GM19328 (cell line): Measurements from ENCODE around the gene UGCG.
"Not testable (repeated sequence)": the region's sequence is repeated elsewhere in the genome, so short reads cannot be mapped to it uniquely, and the experiment has no call there.

Experiments used
- ATAC-seq: cut with Tn5 transposase; IDR thresholded peaks from one replicate; pipeline ENCODE4 v1.9.1; 2021; ENCODE audit warnings: mild to moderate bottlenecking, moderate library complexity; ENCODE audit not compliant: unreplicated experiment

UGCG gene

DNA sequence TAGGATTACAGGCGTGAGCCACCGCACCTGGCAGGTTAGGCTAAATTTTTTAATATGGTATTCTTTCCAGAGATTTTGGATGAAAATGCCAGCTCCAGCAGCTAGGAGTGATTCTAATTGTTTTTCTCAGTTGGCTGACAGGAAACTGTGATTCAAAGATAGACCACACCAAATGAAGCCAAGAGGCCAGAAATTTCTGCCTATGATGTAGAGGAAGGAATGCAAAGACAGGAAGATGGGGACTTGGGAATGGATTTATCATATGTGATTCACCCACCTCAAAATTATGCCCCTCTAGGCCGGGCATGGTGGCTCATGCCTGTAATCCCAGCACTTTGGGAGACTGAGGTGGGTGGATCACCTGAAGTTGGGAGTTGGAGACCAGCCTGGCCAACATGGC, 53.3 kb downstream of the UGCG start:
- ATAC-seq = no peak

DNA sequence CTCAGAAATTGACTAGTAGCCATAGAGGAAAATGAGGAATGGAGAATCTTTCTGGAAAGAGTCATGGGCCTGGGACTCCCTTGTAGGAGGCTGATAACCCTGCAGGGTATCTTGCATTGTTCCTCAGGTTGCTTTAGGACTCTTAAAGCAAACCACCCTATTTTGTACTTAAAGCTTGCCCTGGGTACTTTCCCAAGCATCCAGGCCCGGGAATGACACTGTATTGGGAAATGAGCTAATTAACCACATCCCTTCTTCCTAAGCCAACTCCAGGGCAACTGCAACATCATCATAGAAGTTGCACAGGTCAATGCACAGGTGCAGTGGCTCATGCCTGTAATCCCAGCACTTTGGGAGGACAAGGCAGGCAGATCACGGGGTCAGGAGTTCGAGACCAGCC, 55.9 kb downstream of the UGCG start:
- no peak for ATAC-seq

DNA sequence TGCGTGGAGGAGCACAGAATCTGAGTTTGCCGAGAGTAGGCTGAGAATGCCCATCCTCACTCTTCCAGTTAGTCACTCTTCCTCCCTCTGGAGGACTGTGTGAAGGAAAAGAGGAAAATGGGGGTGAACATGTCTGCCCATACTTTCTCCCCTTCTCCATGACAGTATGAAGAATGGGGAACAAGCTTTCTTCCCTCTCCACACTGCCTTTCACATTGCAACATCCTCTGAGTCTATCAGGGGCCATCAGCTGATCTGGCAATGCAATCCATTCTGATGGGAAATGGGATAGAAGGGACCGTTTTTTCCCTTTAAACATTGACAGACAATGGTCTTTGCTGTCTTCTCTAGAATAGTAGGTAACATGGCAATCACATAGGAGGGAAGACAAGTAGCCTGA, 56.8 kb downstream of the UGCG start:
- ATAC-seq = no peak

DNA sequence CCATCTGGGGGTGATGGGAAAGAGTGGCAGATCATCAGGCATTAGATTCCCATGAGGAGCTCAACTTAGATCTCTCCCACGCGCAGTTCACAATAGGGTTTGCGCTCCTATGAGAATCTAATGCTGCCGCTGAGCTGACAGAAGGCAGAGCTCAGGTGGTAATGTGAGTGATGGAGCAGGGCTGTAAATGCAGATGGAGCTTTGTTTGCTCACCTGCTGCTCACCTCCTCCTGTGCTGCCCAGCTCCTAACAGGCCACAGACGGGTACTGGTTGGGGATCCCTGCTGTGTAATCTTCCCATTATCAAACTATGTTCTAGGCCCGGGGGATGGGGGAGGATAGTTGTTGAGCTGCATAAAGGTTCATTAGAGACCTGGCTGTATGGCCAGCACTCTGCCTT, 58.4 kb downstream of the UGCG start:
- ATAC-seq = no peak

DNA sequence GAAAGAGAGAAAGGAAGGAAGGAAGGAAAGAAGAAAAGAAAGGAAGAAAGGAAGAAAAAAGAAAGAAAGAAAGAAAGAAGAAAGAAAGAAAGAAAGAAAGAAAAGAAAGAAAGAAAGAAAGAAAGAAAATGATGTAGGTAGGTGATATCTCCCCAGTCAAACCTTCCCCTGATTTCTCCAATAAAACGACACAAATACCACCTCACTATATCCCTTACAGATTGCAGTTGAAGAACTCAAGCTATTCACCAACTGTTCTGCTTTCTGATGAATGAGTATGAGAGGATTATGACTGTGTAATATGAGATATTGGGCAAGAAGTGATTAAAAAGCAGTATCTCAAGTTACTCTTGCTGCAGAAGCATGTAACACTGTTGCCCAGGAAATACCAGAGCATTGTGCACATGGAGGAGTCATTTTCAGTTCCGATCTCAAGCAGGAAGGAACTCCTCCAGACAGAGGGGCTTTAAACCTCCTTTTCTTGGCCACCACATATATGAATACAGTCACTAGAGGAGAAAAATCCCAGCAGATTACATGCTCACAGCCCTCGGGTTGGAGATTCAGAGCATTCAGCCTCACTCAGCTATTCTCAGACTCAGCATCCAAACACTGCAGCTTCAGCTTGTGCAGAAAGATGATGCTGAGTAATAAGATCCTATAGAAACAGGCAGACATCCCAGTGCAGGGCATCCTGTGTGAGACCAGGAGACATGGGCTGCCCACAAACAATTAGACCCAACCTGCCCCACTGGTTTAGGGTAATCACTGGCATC, 61.4 kb downstream of the UGCG start:
- ATAC-seq = peak; percentile 46

DNA sequence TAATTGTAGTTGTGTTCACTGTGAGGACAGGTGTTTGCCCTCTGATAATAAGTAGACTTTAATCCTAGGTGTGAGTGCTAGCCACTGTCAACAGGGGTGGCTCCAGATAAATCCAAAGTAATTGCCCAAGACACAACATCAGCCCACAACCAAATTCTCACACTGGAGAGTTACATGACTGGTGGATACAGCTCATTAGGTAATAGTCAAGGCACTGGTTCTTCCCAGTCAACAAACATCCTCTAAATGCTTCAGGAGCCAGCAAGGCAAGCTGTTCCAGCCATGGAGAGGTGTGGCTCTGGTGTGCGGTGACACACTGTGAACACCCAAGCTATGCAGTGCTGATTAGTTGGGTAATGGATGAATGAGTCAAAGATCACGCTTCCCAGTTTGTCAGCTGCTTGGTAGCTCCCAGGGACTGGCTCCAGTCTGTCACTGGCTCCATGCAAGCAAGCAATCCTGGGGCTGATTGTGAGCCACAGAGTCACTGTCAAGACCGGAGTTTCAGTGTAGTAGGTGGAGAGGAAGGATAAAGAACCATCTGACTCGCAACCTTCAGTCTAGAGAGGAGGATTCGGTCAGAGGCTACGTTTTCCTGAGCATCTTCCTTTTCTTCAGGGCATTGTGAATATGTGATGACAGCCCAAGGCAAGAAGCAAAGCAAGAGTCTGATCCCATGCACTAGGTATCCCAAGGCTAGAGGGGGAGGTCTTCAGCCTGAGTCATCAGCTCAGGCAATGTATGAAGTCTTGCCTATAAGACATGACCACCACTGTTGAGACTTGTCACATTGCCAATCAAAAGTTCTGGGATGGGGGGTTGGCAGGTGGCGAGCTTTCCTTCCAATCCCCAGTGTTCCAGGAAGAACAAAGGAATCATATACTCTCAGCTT, 63.1 kb downstream of the UGCG start:
- no peak for ATAC-seq

DNA sequence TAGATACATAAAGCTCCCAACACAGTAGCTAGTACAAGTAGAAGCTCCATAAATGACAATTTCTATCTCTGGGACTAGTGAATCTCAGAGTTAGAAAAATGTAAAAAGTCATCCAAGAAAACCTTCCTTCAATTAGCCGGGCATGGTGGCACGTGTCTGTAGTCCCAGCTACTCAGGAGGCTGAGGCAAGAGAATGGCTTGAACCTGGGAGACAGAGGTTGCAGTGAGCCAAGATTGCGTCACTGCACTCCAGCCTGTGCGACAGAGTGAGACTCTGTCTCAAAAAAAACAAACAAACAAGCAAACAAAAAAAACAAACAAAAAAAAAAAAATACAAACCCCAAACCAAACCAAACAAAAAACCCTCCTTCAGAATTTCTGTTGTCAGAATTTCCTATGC, 63.9 kb downstream of the UGCG start:
- ATAC-seq = not testable (repeated sequence)

DNA sequence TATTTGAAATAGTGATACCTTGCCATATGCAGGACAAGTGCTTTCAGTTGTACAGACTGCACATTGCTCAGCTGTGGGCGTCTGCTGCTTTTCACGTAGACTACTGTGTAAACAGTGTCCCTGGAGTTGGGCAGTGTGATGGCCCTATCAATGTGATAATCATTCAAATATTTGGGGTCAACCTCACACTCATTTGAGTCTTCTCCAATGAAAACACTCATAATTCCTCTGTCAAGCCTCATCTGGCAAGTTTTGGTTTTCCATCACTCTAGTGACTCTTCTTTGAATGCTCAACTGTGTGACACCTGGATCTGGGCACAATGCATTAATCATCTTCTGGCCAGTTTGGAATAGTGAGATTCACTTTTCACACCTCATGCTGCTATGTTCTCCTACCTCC, 64.4 kb downstream of the UGCG start:
- no peak for ATAC-seq

DNA sequence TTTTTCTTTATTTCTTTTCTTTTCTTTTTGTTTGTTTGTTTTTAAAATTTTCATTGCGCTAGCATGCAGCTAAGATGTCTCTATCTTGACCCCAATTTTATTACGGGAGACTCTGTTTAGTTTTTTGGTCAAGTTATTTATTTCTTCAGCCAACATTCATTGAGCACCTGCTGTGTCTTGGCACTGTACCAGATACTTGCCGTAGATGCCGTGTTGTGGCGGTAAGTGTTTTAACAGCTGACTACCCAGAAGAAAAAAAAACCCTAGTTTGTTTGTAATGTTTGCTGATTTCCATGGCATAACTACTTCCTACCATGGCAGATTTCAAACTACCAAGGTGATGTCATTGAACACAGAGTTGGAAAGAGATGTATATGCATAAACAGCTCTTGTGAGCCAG, 65.0 kb downstream of the UGCG start:
- ATAC-seq = no peak

DNA sequence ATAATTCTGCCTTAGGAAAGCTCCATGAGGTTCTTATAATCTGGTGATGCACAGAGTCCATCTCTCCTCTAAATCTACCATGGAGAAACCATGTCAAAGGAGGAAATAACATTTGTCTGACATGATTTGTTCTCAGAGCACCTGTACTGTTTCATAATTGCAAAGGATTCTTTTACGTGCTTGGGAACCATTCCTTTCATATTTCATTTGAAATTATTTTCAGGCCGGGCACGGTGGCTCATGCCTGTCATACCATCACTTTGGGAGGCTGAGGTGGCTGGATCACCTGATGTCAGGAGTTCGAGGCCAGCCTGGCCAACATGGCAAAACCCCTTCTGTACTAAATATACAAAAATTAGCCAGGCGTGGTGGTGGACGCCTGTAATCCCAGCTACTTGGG, 65.4 kb downstream of the UGCG start:
- no peak for ATAC-seq

DNA sequence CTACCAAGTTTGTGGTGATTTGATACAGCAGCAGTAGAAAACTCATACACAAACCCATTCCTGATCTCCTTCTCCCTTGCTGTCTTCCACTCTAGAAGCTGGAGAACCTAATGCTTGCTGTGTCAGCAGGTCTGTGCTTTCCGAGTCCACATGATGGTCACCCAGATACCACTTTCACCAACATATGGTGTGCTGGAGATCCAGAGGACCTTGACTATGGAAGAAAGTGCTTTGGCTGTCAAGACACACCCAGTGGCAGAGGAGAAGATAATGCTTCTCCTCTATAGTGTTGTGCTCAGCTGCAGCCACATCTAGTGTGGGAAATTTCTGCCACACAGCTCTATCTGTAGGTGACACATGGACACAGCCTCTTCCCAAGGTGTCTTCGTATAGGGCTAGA, 67.4 kb downstream of the UGCG start:
- ATAC-seq = no peak

DNA sequence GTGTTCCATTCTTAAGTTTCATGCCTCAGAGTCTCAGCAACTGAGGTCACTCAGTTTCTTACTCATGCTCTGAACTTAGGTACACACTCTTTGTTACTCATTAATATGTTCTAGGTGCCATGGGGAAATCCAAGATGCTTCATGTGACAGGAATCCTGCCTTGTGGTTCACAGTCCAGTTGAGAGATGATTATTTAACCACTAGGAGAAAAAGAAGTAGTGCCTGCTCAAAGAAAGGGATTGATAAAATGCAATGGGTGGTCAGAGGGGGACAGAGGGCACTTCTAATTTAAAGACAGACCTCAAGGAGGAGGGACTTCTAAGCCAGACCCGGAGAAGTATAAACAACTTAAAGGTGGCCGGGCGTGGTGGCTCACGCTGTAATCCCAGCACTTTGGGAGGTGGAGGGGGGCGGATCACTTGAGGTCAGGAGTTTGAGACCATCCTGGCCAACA, 69.0 kb downstream of the UGCG start:
- no peak for ATAC-seq

DNA sequence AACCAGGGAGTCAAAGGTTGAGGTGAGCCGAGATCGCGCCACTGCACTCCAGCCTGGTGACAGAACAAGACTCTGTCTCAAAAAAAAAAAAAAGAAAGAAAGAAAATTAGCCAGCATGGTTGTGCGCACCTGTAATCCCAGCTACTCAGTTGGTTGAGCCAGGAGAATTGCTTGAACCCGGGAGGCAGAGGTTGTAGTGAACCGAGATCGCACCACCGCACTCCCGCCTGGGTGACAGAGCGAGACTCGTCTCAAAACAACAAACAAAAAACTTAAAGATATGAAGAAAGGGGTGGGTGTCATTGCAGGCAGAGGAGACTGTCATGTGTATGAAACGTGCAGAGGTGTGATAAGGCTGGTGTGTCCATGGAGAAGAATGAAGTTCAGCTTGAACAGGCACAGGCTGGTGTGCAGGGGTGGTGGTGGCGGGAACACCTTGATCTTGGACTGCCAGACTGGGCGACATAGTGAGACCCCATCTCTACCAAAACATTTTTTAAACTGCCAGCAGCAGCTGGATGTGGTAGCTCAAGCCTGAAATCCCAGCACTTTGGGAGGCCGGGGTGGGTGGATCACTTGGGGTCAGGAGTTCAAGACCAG, 69.6 kb downstream of the UGCG start:
- no peak for ATAC-seq

DNA sequence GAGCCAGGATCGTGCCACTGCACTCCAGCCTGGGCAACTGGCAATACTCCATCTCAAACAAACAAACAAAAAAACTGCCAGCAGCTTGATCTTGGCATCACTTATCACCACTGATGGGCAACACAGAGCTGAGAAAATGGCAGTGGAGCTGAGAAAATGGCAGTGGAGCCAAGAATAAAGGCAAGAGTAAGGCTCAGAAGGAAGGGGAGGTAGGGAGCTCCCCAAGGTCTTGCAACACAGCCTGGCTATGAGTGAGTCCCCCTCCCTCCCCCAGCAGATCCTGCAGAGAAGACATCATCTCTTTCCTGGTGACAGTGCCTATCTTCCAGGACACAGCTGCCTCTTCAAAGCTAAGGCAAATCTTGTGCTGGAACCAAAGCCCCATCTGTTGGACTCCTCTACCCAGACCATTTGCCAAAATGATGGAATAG, 70.3 kb downstream of the UGCG start:
- no peak for ATAC-seq

DNA sequence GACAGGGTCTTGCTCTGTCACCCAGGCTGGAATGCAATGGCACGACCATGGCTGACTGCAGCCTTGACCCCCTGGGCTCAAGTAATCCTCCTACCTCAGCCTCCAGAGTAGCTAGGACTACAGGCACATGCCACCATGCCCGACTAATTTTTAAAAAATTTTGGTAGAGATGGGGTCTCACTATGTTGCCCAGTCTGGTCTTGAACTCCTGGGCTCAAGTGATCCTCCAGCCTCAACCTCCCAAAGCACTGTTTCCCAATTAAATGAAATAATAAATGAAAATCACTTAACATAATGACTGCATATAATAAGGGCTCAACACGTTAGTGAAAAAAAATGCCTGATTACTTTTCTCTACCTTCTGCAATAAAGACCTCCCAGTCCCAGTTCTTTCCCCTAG, 71.0 kb downstream of the UGCG start:
- no peak for ATAC-seq

DNA sequence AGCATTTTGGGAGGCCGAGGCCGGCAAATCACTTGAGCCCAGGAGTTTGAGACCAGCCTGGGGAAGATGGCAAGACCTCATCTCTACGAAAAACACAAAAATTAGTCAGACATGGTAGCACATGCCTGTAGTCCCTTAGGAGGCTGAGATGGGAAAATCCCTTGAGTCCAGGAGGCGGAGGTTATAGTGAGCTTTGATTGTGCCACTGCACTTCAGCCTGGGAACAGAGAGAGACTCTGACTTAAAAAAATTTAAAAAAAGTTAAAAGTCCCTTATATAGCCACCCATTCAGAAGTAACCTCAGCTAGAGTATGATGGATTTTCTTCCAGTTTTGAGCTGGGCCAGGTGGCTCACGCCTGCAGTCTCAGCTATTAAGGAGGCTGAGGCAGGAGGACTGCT, 72.4 kb downstream of the UGCG start:
- no peak for ATAC-seq

DNA sequence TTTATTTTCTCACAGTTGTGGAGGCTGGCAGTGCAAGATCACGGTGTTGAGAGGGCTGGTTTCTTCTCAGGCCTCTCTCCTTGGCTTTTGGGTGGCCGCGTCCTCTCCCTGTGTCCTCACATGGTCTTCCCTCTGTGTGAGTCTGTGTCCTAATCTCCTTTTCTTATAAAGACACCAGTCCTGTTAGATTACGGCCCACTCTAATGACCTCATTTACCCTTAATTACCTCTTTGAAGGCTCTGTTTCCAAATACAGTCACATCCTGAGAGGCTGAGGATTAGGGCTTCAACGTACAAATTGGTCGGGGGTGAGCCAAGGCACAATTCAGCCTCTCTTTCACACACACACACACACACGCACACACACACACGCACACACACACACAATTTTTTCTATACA, 73.0 kb downstream of the UGCG start:
- ATAC-seq = no peak

DNA sequence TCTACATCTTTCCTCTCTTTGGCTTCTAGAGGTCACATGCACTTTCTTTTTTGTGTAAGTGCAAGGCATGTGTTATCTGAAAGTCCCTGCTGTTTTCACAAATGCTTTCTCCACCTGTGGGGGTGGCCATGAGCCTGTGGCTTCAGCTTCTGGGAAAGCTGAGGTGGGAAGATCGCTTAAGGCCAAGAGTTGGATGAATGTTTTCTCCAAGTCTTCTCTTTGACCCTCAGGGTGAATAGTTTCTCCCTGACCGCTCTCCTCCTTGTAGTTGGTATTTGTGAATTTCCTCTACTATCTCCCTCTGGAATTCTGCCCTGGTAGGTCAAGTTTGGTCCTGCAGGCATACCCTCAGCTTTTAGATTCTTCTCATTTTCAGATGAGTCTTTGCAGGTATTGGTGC, 74.2 kb downstream of the UGCG start:
- no peak for ATAC-seq

DNA sequence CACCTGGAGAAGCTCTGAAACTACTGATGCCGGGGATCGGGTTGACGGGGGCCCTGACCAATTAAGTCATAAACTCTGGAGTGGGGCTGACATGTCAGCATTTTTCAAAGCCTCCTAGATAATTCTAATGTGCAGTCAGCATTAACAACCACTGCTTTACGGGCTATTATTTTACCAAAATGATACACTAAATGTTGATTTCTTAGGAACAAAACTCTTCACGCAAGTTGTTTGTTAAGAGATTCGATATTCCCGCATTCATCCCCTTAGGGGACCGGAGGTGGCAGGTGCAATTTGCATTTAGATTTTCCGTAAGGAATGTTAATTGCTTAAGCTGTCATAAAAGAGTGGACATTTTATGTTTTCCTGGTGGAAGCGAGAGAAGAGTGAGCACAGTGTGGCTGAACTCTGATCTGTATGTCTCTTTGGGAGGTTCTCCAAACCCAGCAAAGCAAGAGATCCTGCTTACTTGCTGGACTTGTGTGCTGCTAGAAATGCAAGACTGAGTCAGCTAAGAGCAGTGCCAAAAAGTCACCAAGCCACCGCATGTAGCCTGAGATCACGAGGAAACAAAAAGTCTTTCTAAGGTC, 77.6 kb downstream of the UGCG start:
- no peak for ATAC-seq

DNA sequence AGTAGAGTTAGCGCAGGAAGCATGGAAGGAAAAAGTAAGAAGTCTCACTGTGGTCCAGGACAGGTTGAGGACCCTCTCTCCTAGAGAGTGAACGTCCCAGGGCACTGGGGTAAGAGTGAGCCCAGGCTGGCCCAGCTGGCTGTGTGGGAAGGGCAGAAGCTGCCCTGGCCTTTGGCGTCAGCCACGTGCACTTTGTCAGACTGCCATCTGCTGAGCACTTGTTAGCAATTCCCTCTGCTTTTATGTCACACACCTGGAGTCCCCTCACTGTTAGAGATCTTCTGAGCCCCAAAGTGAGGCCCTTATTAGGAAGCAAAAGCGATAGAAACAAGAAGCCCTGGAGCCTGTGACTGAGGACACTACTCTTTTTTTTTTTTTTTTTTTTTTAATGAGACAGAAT, 79.1 kb downstream of the UGCG start:
- no peak for ATAC-seq

DNA sequence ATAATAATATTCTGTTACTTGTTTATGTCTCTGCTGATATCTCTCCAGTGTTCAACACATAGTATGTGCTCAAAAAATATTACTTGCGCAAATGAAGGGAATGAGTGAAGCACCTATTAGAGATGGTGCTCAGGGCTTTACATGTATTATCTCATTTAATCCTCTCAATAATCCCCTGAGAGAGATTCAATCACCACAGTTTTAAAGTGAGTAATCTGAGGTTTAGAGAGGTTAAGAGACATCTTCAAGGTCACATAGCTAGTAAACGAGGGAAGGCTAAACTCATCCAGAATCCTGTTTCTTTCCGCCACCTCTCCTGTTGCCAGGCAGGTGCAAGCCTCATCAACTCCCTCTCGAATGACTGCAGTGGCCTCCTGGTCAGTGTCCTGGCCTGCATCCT, 82.0 kb downstream of the UGCG start:
- ATAC-seq = no peak
